Jurkat, Clone E6-1 (cell line): ENCODE data around the gene ZIC1.
A peak's percentile ranks its signal among the peaks of the same experiment; 100 is the strongest.

Experiments
- DNase-seq: peaks from one replicate; pipeline ENCODE4 v3.0.0-alpha.2; 2011; ENCODE audit warnings: low read depth, low spot score
- H3K4me3 ChIP-seq: 2 replicates; pipeline ENCODE4 v1.5.1; 2011; ENCODE audit warnings: mild to moderate bottlenecking, low read length, control low read depth, moderate library complexity

ZIC1 gene

GRCh38 chr3:147406028-147406931 is 2.9 kb upstream of the ZIC1 start, which contains the start of gene ZIC4:
Gene ZIC4, minus strand, starts transcription at chr3:147406543. Its CDS starts 3,746 bp downstream, at chr3:147402797.
- no peak within 1 kb of the TSS for H3K4me3 ChIP-seq
- DNase-seq: peak; percentile 48

- DNase-seq: no peak
- no peak overlapping the region for H3K4me3 ChIP-seq
Observed at GRCh38 chr3:147407114-147407497, 2.1 kb upstream of the ZIC1 start.

GRCh38 chr3:147407498-147408187 is 1.5 kb upstream of the ZIC1 start:
- DNase-seq: no peak
- no peak overlapping the region for H3K4me3 ChIP-seq

GRCh38 chr3:147408188-147409100 is 721 bp upstream of the ZIC1 start:
- H3K4me3 ChIP-seq: no peak overlapping the region
- no peak for DNase-seq

GRCh38 chr3:147410116-147410525 is 956 bp downstream of the ZIC1 start:
- no peak overlapping the region for H3K4me3 ChIP-seq
- no peak for DNase-seq

- peak; percentile 4 for DNase-seq
- no peak overlapping the region for H3K4me3 ChIP-seq
Observed at GRCh38 chr3:147410526-147411237, 1.5 kb downstream of the ZIC1 start.

GRCh38 chr3:147411238-147411814 is 2.2 kb downstream of the ZIC1 start:
- no peak for DNase-seq

GRCh38 chr3:147411815-147412241 is 2.7 kb downstream of the ZIC1 start:
- no peak overlapping the region for H3K4me3 ChIP-seq
- no peak for DNase-seq

More at GRCh38 chr3:147411238-147411814, 2.2 kb downstream of the ZIC1 start:
- no peak overlapping the region for H3K4me3 ChIP-seq

- no peak for DNase-seq
- no peak overlapping the region for H3K4me3 ChIP-seq
Observed at GRCh38 chr3:147412261-147412916, 3.2 kb downstream of the ZIC1 start.

- no peak for DNase-seq
- no peak overlapping the region for H3K4me3 ChIP-seq
Observed at GRCh38 chr3:147412917-147413685, 3.9 kb downstream of the ZIC1 start.

- H3K4me3 ChIP-seq: no peak overlapping the region
- DNase-seq: no peak
Observed at GRCh38 chr3:147413686-147414389, 4.7 kb downstream of the ZIC1 start.

- no peak overlapping the region for H3K4me3 ChIP-seq
- no peak for DNase-seq
Observed at GRCh38 chr3:147414390-147415138, 5.4 kb downstream of the ZIC1 start.

- H3K4me3 ChIP-seq: no peak overlapping the region
- no peak for DNase-seq
Observed at GRCh38 chr3:147415286-147415685, 6.1 kb downstream of the ZIC1 start.

GRCh38 chr3:147415874-147416273 is 6.7 kb downstream of the ZIC1 start:
- no peak for DNase-seq
- no peak overlapping the region for H3K4me3 ChIP-seq

- DNase-seq: no peak
- no peak overlapping the region for H3K4me3 ChIP-seq
Observed at GRCh38 chr3:147416931-147417330, 7.8 kb downstream of the ZIC1 start.
